C4-2B (cell line): ENCODE data around the gene PTPRQ.

ENCODE experiments used
- CTCF ChIP-seq: fragments of 450-650 bp; conservative IDR thresholded peaks from 2 replicates; pipeline ENCODE4 v1.5.1; 2017; ENCODE audit warnings: mild to moderate bottlenecking
- ZFX ChIP-seq: fragments of 450-650 bp; IDR thresholded peaks from 2 replicates; pipeline ENCODE4 v1.6.1; 2017

- peak; percentile 17 for TF ChIP-seq CTCF
- TF ChIP-seq ZFX, result no peak
These were observed 266.9 kb downstream of the PTPRQ start for GRCh38 chr12:80710727-80711449.
